Measurements from ENCODE around the gene HCN2. TPM values are rescaled to one million over a fixed set of nuclear protein-coding genes. Genes with fewer than 3 reads are reported as not detected.
A peak's percentile ranks its signal among the peaks of the same experiment; 100 is the strongest.

HCN2 gene
- total RNA-seq, 1 experiment from 2014 or later = not detected

GRCh38 chr19:609004-609346, 19.3 kb downstream of the HCN2 start:
- peaks cover 13% of the 10 kb centered on the region for H3K4me1 ChIP-seq (ENCODE audit: low read length)

GRCh38 chr19:610071-610800, 20.6 kb downstream of the HCN2 start:
- Histone ChIP-seq H2AFZ (ENCODE audit: low read length) (peak overlapping the region; percentile 65; the same call in 1 of the 2 replicates), H3K4me2 (ENCODE audit: low read depth, low read length, poor library complexity, severe bottlenecking) (peak overlapping the region; percentile 56)
- no peak for DNase-seq

More at GRCh38 chr19:609004-609346, 19.3 kb downstream of the HCN2 start:
- Histone ChIP-seq H3K27ac (ENCODE audit: low read length) (no peak overlapping the region), H3K9ac (ENCODE audit: low read length) (no peak overlapping the region), H3K79me2 (ENCODE audit: low read length) (no peaks in the 10 kb centered on the region), H3K36me3 (ENCODE audit: insufficient read depth, low read length) (no peaks in the 10 kb centered on the region), H3K27me3 (ENCODE audit: low read length) (no peaks in the 10 kb centered on the region), H3K4me3 (ENCODE audit: low read length) (no peak overlapping the region), H3K4me2 (ENCODE audit: low read depth, low read length, poor library complexity, severe bottlenecking) (no peak overlapping the region), H3K9me3 (ENCODE audit: low read length) (peaks cover 7% of the 10 kb centered on the region; the same call in 1 of the 2 replicates), H4K20me1 (ENCODE audit: insufficient read depth, low read depth, low read length) (no peaks in the 10 kb centered on the region), H2AFZ (ENCODE audit: low read length) (no peak overlapping the region), H3K9me2 (replicated peaks; ENCODE audit: insufficient read depth, low read length) (no peaks in the 10 kb centered on the region)
- DNase-seq = no peak

DNA sequence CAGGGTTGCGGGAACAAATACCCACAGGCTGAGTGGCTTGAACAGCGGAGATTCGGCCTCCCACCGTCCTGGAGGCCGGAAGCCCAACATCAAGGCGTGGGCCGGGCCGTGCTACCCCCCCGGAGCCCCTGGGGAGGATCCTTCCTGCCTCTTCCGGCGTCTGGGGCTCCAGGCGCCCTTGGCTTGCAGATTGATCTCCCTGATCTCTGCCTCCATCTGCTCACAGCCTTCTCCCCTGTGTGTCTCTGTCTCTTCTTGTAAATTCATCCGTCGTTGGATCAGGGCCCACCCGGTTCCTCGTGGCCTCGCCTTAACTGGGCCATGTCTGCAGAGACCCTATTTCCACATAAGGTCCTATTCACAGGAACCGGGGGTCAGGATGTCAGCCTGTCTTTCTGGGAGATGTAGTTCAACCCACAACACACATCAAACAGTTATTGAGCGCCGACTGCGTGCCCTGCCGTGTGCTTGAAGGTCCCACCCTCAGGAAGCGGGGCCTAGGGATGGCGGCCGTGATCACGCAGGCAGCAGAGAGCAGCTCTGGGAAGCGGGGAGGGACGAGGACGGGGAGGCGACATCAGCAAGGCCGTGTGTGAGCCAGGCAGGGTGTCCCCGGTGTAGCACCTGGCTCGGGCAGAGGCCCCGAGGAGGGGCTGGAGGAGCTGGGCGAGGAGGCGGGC, 21.3 kb downstream of the HCN2 start:
- H4K20me1 ChIP-seq (ENCODE audit: insufficient read depth, low read depth, low read length) = no peaks in the 10 kb centered on the region
- peak overlapping the region; percentile 65; the same call in 1 of the 2 replicates for H2AFZ ChIP-seq (ENCODE audit: low read length)
- peak overlapping the region; percentile 64 for H3K9ac ChIP-seq (ENCODE audit: low read length)
- peaks cover 7% of the 10 kb centered on the region; the same call in 1 of the 2 replicates for H3K9me3 ChIP-seq (ENCODE audit: low read length)
- peak overlapping the region; percentile 79 for H3K27ac ChIP-seq (ENCODE audit: low read length)
- DNase-seq = peak; percentile 85
- no peaks in the 10 kb centered on the region for H3K36me3 ChIP-seq (ENCODE audit: insufficient read depth, low read length)
- H3K79me2 ChIP-seq (ENCODE audit: low read length) = no peaks in the 10 kb centered on the region
- peaks cover 13% of the 10 kb centered on the region for H3K4me1 ChIP-seq (ENCODE audit: low read length)
- peak overlapping the region; percentile 56 for H3K4me2 ChIP-seq (ENCODE audit: low read depth, low read length, poor library complexity, severe bottlenecking)
- no peaks in the 10 kb centered on the region for H3K27me3 ChIP-seq (ENCODE audit: low read length)
- H3K4me3 ChIP-seq (ENCODE audit: low read length) = peak overlapping the region; percentile 53; the same call in 1 of the 2 replicates
- no peaks in the 10 kb centered on the region for H3K9me2 ChIP-seq (replicated peaks; ENCODE audit: insufficient read depth, low read length)

More at GRCh38 chr19:610071-610800, 20.6 kb downstream of the HCN2 start:
- Histone ChIP-seq H3K79me2 (ENCODE audit: low read length) (no peaks in the 10 kb centered on the region), H3K9me2 (replicated peaks; ENCODE audit: insufficient read depth, low read length) (no peaks in the 10 kb centered on the region), H3K36me3 (ENCODE audit: insufficient read depth, low read length) (no peaks in the 10 kb centered on the region), H3K27me3 (ENCODE audit: low read length) (no peaks in the 10 kb centered on the region), H3K27ac (ENCODE audit: low read length) (peak overlapping the region; percentile 79), H3K4me3 (ENCODE audit: low read length) (peak overlapping the region; percentile 53; the same call in 1 of the 2 replicates), H3K4me1 (ENCODE audit: low read length) (peaks cover 13% of the 10 kb centered on the region), H3K9ac (ENCODE audit: low read length) (peak overlapping the region; percentile 64), H3K9me3 (ENCODE audit: low read length) (peaks cover 7% of the 10 kb centered on the region; the same call in 1 of the 2 replicates), H4K20me1 (ENCODE audit: insufficient read depth, low read depth, low read length) (no peaks in the 10 kb centered on the region)

DNA sequence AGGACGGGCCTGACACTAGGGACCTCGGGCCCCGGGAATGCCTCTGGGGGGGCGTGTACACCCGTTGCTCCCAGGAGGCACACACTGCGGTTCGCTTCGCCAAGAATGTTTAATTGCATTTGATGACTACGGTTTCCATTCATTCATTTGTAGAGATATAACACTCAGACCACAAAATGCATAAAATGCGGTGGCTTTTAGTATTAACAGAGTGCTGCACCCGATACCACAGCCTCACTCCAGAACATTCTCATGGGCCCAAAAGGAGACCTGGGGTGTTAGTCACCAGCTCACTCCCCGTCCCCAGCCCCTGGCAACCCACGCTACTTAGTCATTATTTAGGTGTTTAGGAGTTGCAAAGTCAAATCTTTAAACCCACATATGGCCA, 21.8 kb downstream of the HCN2 start:
- H4K20me1 ChIP-seq (ENCODE audit: insufficient read depth, low read depth, low read length) = no peaks in the 10 kb centered on the region
- no peaks in the 10 kb centered on the region for H3K9me2 ChIP-seq (replicated peaks; ENCODE audit: insufficient read depth, low read length)
- no peak for DNase-seq
- peak overlapping the region; percentile 64 for H3K9ac ChIP-seq (ENCODE audit: low read length)
- peaks cover 7% of the 10 kb centered on the region; the same call in 1 of the 2 replicates for H3K9me3 ChIP-seq (ENCODE audit: low read length)
- H3K79me2 ChIP-seq (ENCODE audit: low read length) = no peaks in the 10 kb centered on the region
- H3K4me2 ChIP-seq (ENCODE audit: low read depth, low read length, poor library complexity, severe bottlenecking) = peak overlapping the region; percentile 56
- H3K4me3 ChIP-seq (ENCODE audit: low read length) = peak overlapping the region; percentile 53; the same call in 1 of the 2 replicates
- peak overlapping the region; percentile 79 for H3K27ac ChIP-seq (ENCODE audit: low read length)
- no peaks in the 10 kb centered on the region for H3K36me3 ChIP-seq (ENCODE audit: insufficient read depth, low read length)
- peaks cover 13% of the 10 kb centered on the region for H3K4me1 ChIP-seq (ENCODE audit: low read length)
- peak overlapping the region; percentile 65; the same call in 1 of the 2 replicates for H2AFZ ChIP-seq (ENCODE audit: low read length)
- H3K27me3 ChIP-seq (ENCODE audit: low read length) = no peaks in the 10 kb centered on the region

- H3K79me2 ChIP-seq (ENCODE audit: low read length) = no peaks in the 10 kb centered on the region
- no peak overlapping the region for H3K4me3 ChIP-seq (ENCODE audit: low read length)
- no peaks in the 10 kb centered on the region for H3K27me3 ChIP-seq (ENCODE audit: low read length)
- H2AFZ ChIP-seq (ENCODE audit: low read length) = no peak overlapping the region
- H3K4me1 ChIP-seq (ENCODE audit: low read length) = peaks cover 13% of the 10 kb centered on the region
- H3K36me3 ChIP-seq (ENCODE audit: insufficient read depth, low read length) = no peaks in the 10 kb centered on the region
- no peaks in the 10 kb centered on the region for H3K9me2 ChIP-seq (replicated peaks; ENCODE audit: insufficient read depth, low read length)
- no peak overlapping the region for H3K4me2 ChIP-seq (ENCODE audit: low read depth, low read length, poor library complexity, severe bottlenecking)
- no peaks in the 10 kb centered on the region for H4K20me1 ChIP-seq (ENCODE audit: insufficient read depth, low read depth, low read length)
- no peak overlapping the region for H3K27ac ChIP-seq (ENCODE audit: low read length)
- H3K9ac ChIP-seq (ENCODE audit: low read length) = no peak overlapping the region
- DNase-seq = no peak
- peaks cover under 1% of the 10 kb centered on the region; the same call in 1 of the 2 replicates for H3K9me3 ChIP-seq (ENCODE audit: low read length)
These were observed 23.3 kb downstream of the HCN2 start for GRCh38 chr19:612941-613340.

- no peaks in the 10 kb centered on the region for H4K20me1 ChIP-seq (ENCODE audit: insufficient read depth, low read depth, low read length)
- H3K4me2 ChIP-seq (ENCODE audit: low read depth, low read length, poor library complexity, severe bottlenecking) = no peak overlapping the region
- H3K27me3 ChIP-seq (ENCODE audit: low read length) = no peaks in the 10 kb centered on the region
- no peak overlapping the region for H2AFZ ChIP-seq (ENCODE audit: low read length)
- no peaks in the 10 kb centered on the region for H3K79me2 ChIP-seq (ENCODE audit: low read length)
- peaks cover 13% of the 10 kb centered on the region for H3K4me1 ChIP-seq (ENCODE audit: low read length)
- no peaks in the 10 kb centered on the region for H3K9me2 ChIP-seq (replicated peaks; ENCODE audit: insufficient read depth, low read length)
- no peak overlapping the region for H3K27ac ChIP-seq (ENCODE audit: low read length)
- DNase-seq = no peak
- no peaks in the 10 kb centered on the region; the same call in 1 of the 2 replicates for H3K9me3 ChIP-seq (ENCODE audit: low read length)
- H3K9ac ChIP-seq (ENCODE audit: low read length) = no peak overlapping the region
- H3K36me3 ChIP-seq (ENCODE audit: insufficient read depth, low read length) = no peaks in the 10 kb centered on the region
- no peak overlapping the region for H3K4me3 ChIP-seq (ENCODE audit: low read length)
These were observed 24.3 kb downstream of the HCN2 start for GRCh38 chr19:613732-614567.

GRCh38 chr19:615619-616018, 25.9 kb downstream of the HCN2 start:
- Histone ChIP-seq H3K9me2 (replicated peaks; ENCODE audit: insufficient read depth, low read length) (no peaks in the 10 kb centered on the region), H3K4me3 (ENCODE audit: low read length) (no peak overlapping the region), H4K20me1 (ENCODE audit: insufficient read depth, low read depth, low read length) (no peaks in the 10 kb centered on the region), H3K27me3 (ENCODE audit: low read length) (no peaks in the 10 kb centered on the region), H2AFZ (ENCODE audit: low read length) (no peak overlapping the region), H3K4me2 (ENCODE audit: low read depth, low read length, poor library complexity, severe bottlenecking) (no peak overlapping the region), H3K36me3 (ENCODE audit: insufficient read depth, low read length) (no peaks in the 10 kb centered on the region; the same call in 1 of the 2 replicates), H3K27ac (ENCODE audit: low read length) (no peak overlapping the region), H3K4me1 (ENCODE audit: low read length) (peaks cover 11% of the 10 kb centered on the region), H3K9ac (ENCODE audit: low read length) (no peak overlapping the region), H3K9me3 (ENCODE audit: low read length) (no peaks in the 10 kb centered on the region), H3K79me2 (ENCODE audit: low read length) (no peaks in the 10 kb centered on the region)
- DNase-seq = no peak

Measured in Karpas-422 (cell line).